Trophoblast cell (in vitro differentiated cells and primary cell): Measurements from ENCODE around the gene ZNF618.

Experiments used
- DNase-seq, 2 donors: peaks; one replicate each; pipeline ENCODE4 v3.0.0-alpha.2; 2016
- H2AFZ ChIP-seq: 2 replicates; pipeline ENCODE4 v1.6.1; 2013; ENCODE audit warnings: low read length, moderate library complexity, mild to moderate bottlenecking; ENCODE audit not compliant: insufficient read depth, poor library complexity
- H2AK5ac ChIP-seq: 2 replicates; pipeline ENCODE4 v1.6.1; 2013; ENCODE audit warnings: mild to moderate bottlenecking, low read length
- H2BK120ac ChIP-seq: 2 replicates; pipeline ENCODE4 v1.6.1; 2013; ENCODE audit warnings: low read length, mild to moderate bottlenecking, moderate library complexity; ENCODE audit not compliant: insufficient read depth, poor library complexity
- H2BK12ac ChIP-seq: 2 replicates; pipeline ENCODE4 v1.6.1; 2013; ENCODE audit warnings: mild to moderate bottlenecking, low read length, moderate library complexity
- H2BK5ac ChIP-seq: 2 replicates; pipeline ENCODE4 v1.6.1; 2013; ENCODE audit warnings: low read length, low read depth, moderate library complexity, mild to moderate bottlenecking; ENCODE audit not compliant: poor library complexity
- H3K14ac ChIP-seq: 2 replicates; pipeline ENCODE4 v1.6.1; 2013; ENCODE audit warnings: mild to moderate bottlenecking, low read length
- H3K18ac ChIP-seq: 2 replicates; pipeline ENCODE4 v1.6.1; 2013; ENCODE audit warnings: mild to moderate bottlenecking, low read length
- H3K23ac ChIP-seq: 2 replicates; pipeline ENCODE4 v1.6.1; 2013; ENCODE audit warnings: low read length
- H3K27ac ChIP-seq: 2 replicates; pipeline ENCODE4 v1.5.1; 2013; ENCODE audit warnings: low read depth, mild to moderate bottlenecking, inconsistent platforms, low read length, moderate library complexity
- H3K27me3 ChIP-seq: 2 replicates; pipeline ENCODE4 v1.6.1; 2013; ENCODE audit warnings: inconsistent platforms, mild to moderate bottlenecking, low read length, moderate library complexity; ENCODE audit not compliant: insufficient read depth
- H3K36me3 ChIP-seq, 2 experiments: 1 replicate in 1 of 2; 2 replicates in 1 of 2; pipeline ENCODE4 v1.6.1; 2013; ENCODE audit warnings: low read length in 2 of 2, mild to moderate bottlenecking in 2 of 2, moderate library complexity in 1 of 2; ENCODE audit not compliant: insufficient read depth in 2 of 2, control insufficient read depth in 1 of 2
- H3K4ac ChIP-seq: 2 replicates; pipeline ENCODE4 v1.6.1; 2013; ENCODE audit warnings: low read depth, mild to moderate bottlenecking, low read length, moderate library complexity
- H3K4me1 ChIP-seq, 2 experiments: 1 replicate in 1 of 2; 2 replicates in 1 of 2; pipeline ENCODE4 v1.6.1; 2013; ENCODE audit warnings: low read length in 2 of 2, mild to moderate bottlenecking in 2 of 2, moderate library complexity in 1 of 2; ENCODE audit not compliant: insufficient read depth in 2 of 2, control insufficient read depth in 1 of 2
- H3K4me2 ChIP-seq: 2 replicates; pipeline ENCODE4 v1.6.1; 2013; ENCODE audit warnings: inconsistent platforms, mild to moderate bottlenecking, low read length, moderate library complexity
- H3K4me3 ChIP-seq: 2 replicates; pipeline ENCODE4 v1.5.1; 2013; ENCODE audit warnings: mild to moderate bottlenecking, low read depth, low read length, inconsistent platforms
- H3K79me1 ChIP-seq: one replicate; pipeline ENCODE4 v1.6.1; 2013; ENCODE audit warnings: low read length
- H3K79me2 ChIP-seq: 2 replicates; pipeline ENCODE4 v1.6.1; 2013; ENCODE audit warnings: low read length, mild to moderate bottlenecking; ENCODE audit not compliant: control insufficient read depth, insufficient read depth, poor library complexity
- H3K9ac ChIP-seq: 2 replicates; pipeline ENCODE4 v1.6.1; 2013; ENCODE audit warnings: mild to moderate bottlenecking, low read length
- H3K9me3 ChIP-seq: 2 replicates; pipeline ENCODE4 v1.6.1; 2013; ENCODE audit warnings: low read depth, mild to moderate bottlenecking, control low read depth, inconsistent platforms, low read length; ENCODE audit not compliant: insufficient read depth
- H4K12ac ChIP-seq: 2 replicates; pipeline ENCODE4 v1.6.1; 2013; ENCODE audit warnings: low read depth, mild to moderate bottlenecking, low read length, moderate library complexity
- H4K8ac ChIP-seq: 2 replicates; pipeline ENCODE4 v1.6.1; 2013; ENCODE audit warnings: low read depth, mild to moderate bottlenecking, low read length, moderate library complexity
- H4K91ac ChIP-seq: one replicate; pipeline ENCODE4 v1.6.1; 2013; ENCODE audit warnings: low read depth, mild to moderate bottlenecking, low read length, moderate library complexity
- WGBS: extraction: QIAGEN DNeasy Blood & Tissue Kit; methylation state at CpG from one replicate; pipeline ENCODE4 v1.1.7; 2013; ENCODE audit warnings: missing lambda C conversion rate; ENCODE audit not compliant: insufficient read length, insufficient coverage; ENCODE audit errors: extremely low coverage; 5-methylcytosine and 5-hydroxymethylcytosine counted together

ZNF618 gene

DNA sequence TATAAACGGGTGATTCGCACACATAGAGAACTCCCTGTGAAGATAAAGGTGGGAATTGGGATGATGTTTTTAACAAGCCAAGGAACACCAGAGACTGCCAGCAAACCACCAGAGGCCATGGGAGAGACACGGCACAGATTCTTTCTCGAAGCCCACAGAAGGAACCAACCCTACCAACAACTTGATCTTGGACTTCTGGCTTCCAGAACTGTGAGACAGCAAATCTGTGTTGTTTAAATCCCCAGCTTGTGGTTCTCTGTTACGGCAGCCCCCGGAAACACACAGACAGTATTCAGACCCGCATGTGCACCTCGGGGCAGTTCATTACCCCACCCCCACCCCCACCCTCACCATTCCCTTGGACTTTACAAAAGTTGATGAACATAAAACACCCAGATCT lies 189.2 kb downstream of the ZNF618 start:
- Histone ChIP-seq H3K9ac (no peak overlapping the region), H3K27ac (no peak overlapping the region), H2AK5ac (no peak overlapping the region), H3K79me1 (no peaks in the 10 kb centered on the region), H2BK12ac (no peak overlapping the region), H3K9me3 (no peaks in the 10 kb centered on the region), H3K23ac (no peak overlapping the region), H2AFZ (no peak overlapping the region), H4K8ac (no peak overlapping the region), H3K79me2 (no peaks in the 10 kb centered on the region), H2BK120ac (no peak overlapping the region), H3K4me1 (no peaks in the 10 kb centered on the region), H3K4me3 (no peak overlapping the region), H4K12ac (no peak overlapping the region), H3K36me3 (no peaks in the 10 kb centered on the region), H3K14ac (no peak overlapping the region), H4K91ac (no peak overlapping the region), H3K18ac (no peak overlapping the region), H3K27me3 (no peaks in the 10 kb centered on the region), H3K4me2 (no peak overlapping the region), H2BK5ac (no peak overlapping the region), H3K4ac (no peak overlapping the region)
- WGBS, result no CpG with 5 or more reads among the region's 8 CpGs
- DNase-seq, result no peak

DNA sequence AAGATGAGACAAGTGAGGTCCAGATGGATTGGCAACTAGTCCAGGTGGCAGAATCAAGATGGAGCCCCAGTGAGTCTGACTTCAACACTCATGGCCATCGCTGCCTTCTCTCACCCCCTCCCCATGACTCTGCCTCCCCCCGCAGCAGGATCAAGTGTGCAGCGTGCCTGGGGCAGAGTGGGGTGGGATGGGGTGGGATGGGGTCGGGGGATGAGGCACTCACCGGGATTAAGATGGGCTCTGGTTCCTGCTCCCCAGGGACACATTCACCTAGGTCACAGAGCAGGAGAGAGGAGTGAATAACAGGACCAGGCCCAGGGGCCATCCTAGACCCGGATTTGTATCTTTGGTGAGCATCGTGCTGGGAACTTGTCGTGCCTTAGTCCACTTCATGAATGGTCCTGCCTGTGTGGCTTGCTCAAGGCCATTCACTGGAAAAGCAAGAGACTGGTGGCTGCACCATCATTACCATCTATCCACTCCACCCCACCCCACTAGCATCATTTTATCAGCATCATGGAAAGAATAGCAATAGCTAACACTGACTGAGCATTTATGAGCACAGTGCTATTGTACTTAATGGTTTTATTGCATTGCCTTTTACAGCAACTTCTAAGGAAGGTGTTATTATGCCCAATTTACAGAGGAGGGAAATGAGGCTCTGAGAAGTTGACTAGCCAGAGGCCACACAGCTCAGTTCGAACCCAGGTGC lies 193.5 kb downstream of the ZNF618 start:
- H3K27ac ChIP-seq, result no peak overlapping the region
- H3K27me3 ChIP-seq, result no peaks in the 10 kb centered on the region
- no CpG with 5 or more reads among the region's 9 CpGs for WGBS
- no peaks in the 10 kb centered on the region for H3K36me3 ChIP-seq
- H3K4me2 ChIP-seq, result no peak overlapping the region
- no peak overlapping the region for H4K91ac ChIP-seq
- no peak overlapping the region for H3K4ac ChIP-seq
- no peak overlapping the region for H3K18ac ChIP-seq
- no peak overlapping the region for H3K23ac ChIP-seq
- DNase-seq, result no peak
- no peak overlapping the region for H2BK12ac ChIP-seq
- H3K9me3 ChIP-seq, result peaks cover 2% of the 10 kb centered on the region
- no peaks in the 10 kb centered on the region for H3K79me2 ChIP-seq
- H3K9ac ChIP-seq, result no peak overlapping the region
- no peak overlapping the region for H4K8ac ChIP-seq
- no peak overlapping the region for H2AK5ac ChIP-seq
- no peak overlapping the region for H3K14ac ChIP-seq
- no peaks in the 10 kb centered on the region for H3K79me1 ChIP-seq
- H4K12ac ChIP-seq, result no peak overlapping the region
- H2BK5ac ChIP-seq, result no peak overlapping the region
- no peak overlapping the region for H3K4me3 ChIP-seq
- no peaks in the 10 kb centered on the region for H3K4me1 ChIP-seq
- H2AFZ ChIP-seq, result no peak overlapping the region
- no peak overlapping the region for H2BK120ac ChIP-seq

DNA sequence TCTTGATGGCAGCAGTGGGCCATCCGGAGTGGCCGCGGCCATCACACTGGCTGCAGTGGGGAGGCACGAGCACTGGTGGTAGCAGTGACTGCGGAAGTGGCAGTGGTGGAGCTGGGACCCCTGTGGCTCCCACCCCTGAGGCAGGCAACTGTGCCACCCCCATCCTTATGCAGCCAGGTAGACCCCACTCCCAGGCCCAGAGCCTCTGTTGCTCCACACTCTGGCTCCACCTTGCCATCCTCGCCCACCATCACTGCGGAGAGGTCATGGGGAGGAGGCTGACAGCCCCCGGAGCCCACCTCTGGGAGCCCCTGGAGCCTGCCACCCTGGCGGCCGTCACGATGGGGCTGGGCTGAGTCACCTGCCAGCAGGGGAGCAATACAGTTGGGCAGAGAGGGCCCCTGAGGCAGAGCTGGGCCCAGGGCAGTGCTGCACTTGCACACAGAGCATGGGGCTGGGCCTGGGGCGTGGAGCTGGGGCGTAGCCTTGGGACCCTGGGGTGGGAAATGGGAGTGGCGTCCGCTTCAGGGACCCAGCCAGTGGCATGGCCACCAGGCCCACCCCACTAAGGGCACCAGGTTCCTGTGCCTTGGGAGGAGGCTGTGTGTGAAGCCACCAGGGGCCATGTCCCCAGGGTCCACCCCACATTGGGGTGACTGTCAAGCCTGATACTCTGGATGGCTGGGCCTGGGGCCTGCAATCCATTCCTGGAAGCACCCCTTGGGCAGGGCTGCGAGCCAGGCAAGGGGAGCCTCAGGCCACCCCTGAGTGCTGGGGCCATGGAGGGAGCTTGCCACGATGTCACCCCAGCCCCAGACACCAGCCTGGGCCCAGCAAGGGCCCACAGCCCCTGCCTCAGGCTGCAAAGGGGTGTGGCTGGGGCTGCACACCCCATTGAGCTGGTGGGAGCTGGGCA lies 194.3 kb downstream of the ZNF618 start:
- DNase-seq, result no peak
- Histone ChIP-seq H3K4ac (no peak overlapping the region), H4K91ac (no peak overlapping the region), H3K4me1 (no peaks in the 10 kb centered on the region), H3K4me3 (no peak overlapping the region), H4K12ac (no peak overlapping the region), H3K79me2 (no peaks in the 10 kb centered on the region), H3K27ac (no peak overlapping the region), H2BK120ac (no peak overlapping the region), H2BK12ac (no peak overlapping the region), H2BK5ac (no peak overlapping the region), H3K23ac (no peak overlapping the region), H3K36me3 (no peaks in the 10 kb centered on the region), H3K4me2 (no peak overlapping the region), H4K8ac (no peak overlapping the region), H2AFZ (no peak overlapping the region), H2AK5ac (no peak overlapping the region), H3K79me1 (no peaks in the 10 kb centered on the region), H3K18ac (no peak overlapping the region), H3K9ac (no peak overlapping the region), H3K14ac (no peak overlapping the region), H3K9me3 (peaks cover 2% of the 10 kb centered on the region), H3K27me3 (no peaks in the 10 kb centered on the region)
- no CpG with 5 or more reads among the region's 17 CpGs for WGBS

DNA sequence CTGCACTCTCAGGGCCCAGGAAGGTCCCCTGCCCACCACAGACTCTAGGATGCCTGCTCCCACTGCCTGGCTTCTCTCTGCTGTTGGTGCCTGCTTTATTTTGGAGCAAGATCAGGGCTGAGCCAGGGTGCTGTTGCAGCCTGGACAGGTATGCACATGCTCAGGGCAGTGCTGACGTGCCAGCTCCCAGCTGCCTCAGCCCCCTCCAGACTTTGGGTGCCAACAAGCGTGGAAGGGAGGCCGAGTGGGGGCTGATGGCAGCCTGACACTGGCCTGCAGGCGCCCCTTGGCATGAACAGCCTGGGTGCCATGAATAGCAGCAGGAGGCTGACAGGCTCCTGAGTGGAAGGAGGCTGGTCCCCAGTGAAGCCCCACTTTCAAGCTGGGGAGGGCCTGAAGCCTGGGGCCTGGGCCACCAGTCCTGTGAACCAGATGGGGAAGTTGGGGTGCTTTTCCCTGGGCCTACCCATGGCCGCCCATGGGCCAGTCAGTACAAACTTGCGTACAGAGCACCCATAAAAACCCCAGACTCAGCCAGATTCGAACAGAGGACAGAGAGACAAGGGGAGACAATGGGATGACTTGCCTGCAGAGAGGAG lies 195.2 kb downstream of the ZNF618 start:
- no peaks in the 10 kb centered on the region for H3K27me3 ChIP-seq
- no peak overlapping the region for H3K14ac ChIP-seq
- no peak overlapping the region for H3K27ac ChIP-seq
- H3K4me3 ChIP-seq, result no peak overlapping the region
- H3K23ac ChIP-seq, result no peak overlapping the region
- no peak overlapping the region for H4K91ac ChIP-seq
- no peak overlapping the region for H2BK5ac ChIP-seq
- H3K9me3 ChIP-seq, result peaks cover 2% of the 10 kb centered on the region
- H2BK120ac ChIP-seq, result no peak overlapping the region
- H3K4ac ChIP-seq, result no peak overlapping the region
- no peak overlapping the region for H3K18ac ChIP-seq
- no peaks in the 10 kb centered on the region for H3K79me1 ChIP-seq
- H4K12ac ChIP-seq, result no peak overlapping the region
- no peak overlapping the region for H2BK12ac ChIP-seq
- DNase-seq, result no peak
- no peak overlapping the region for H4K8ac ChIP-seq
- H3K79me2 ChIP-seq, result no peaks in the 10 kb centered on the region
- no peak overlapping the region for H2AFZ ChIP-seq
- no CpG with 5 or more reads among the region's 7 CpGs for WGBS
- no peak overlapping the region for H3K4me2 ChIP-seq
- no peaks in the 10 kb centered on the region for H3K4me1 ChIP-seq
- no peak overlapping the region for H3K9ac ChIP-seq
- no peaks in the 10 kb centered on the region for H3K36me3 ChIP-seq
- H2AK5ac ChIP-seq, result no peak overlapping the region
